Adrenal gland (tissue), 12 donors: ENCODE data around the gene NIM1K. TPM values are rescaled to one million over a fixed set of nuclear protein-coding genes. Genes with fewer than 3 reads are reported as not detected.

Experiments used
- DNase-seq, 7 donors: peaks; one replicate each; pipeline ENCODE4 v3.0.0-alpha.2; 2019 to 2020
- H3K27ac ChIP-seq, 5 donors: fragments of 200-600 bp; sonication (generic) in 4 of 5; 1 replicate in 3 of 5; 2 replicates in 2 of 5; pipeline versions ENCODE4 v1.5.1 to v1.8.0; 2016 to 2020; ENCODE audit warnings: mild to moderate bottlenecking in 1 of 5
- H3K27me3 ChIP-seq: fragments of 200-600 bp; 2 replicates; pipeline ENCODE4 v1.8.0; 2021
- H3K36me3 ChIP-seq, 2 donors: fragments of 200-600 bp; replicated peaks in 1 of 2; 1 replicate in 1 of 2; 2 replicates in 1 of 2; pipeline versions ENCODE4 v1.5.1 to v1.8.0; 2018 to 2022
- H3K4me1 ChIP-seq, 2 donors: fragments of 200-600 bp; replicated peaks in 1 of 2; 1 replicate in 1 of 2; 2 replicates in 1 of 2; pipeline versions ENCODE4 v1.5.1 to v1.8.0; 2018 to 2021
- H3K4me3 ChIP-seq, 4 donors: fragments of 200-600 bp; sonication (generic) in 3 of 4; one replicate each; pipeline ENCODE4 v1.5.1; 2016 to 2018
- H3K9me3 ChIP-seq, 3 donors: fragments of 200-600 bp; sonication (generic) in 1 of 3; replicated peaks in 1 of 3; 1 replicate in 2 of 3; 2 replicates in 1 of 3; pipeline versions ENCODE4 v1.5.1 to v1.8.0; 2016 to 2021
- POLR2A ChIP-seq, 2 donors: fragments of 450-650 bp; IDR thresholded peaks; one replicate each; pipeline ENCODE4 v1.6.1; 2017; ENCODE audit warnings: antibody characterized with exemption in 2 of 2, mild to moderate bottlenecking in 2 of 2, moderate library complexity in 1 of 2
- WGBS, 4 donors: extraction: QIAGEN DNeasy Blood & Tissue Kit in 2 of 4; methylation state at CpG; one replicate each; pipeline versions ENCODE4 v1.1.5 to v1.1.7; 2013 to 2017; 5-methylcytosine and 5-hydroxymethylcytosine counted together
- intact Hi-C, 2 donors: fragments of 100-400 bp; cut with DNase I; formaldehyde crosslinking; loops; one replicate each; pipeline versions ENCODE4 v1.14.1 to v1.15.0; 2022 to 2023
- polyA plus RNA-seq, 3 donors: library from polyadenylated mRNA; stranded (reverse); fragments of 200-250 nt in 2 of 3; fragments of 350-450 nt in 1 of 3; fragmentation: Illumina TruSeq in 1 of 3; extraction: RNeasy Lipid Tissue Mini Kit (QIAGEN cat#74804) in 1 of 3; gene quantifications; one replicate each; pipeline ENCODE4 v1.2.3, GENCODE V29; 2013 to 2014
- total RNA-seq, 9 donors: library from RNA; depleted of rRNA in 4 of 9; stranded (reverse); fragments of >200 nt in 4 of 9; fragments of 120-200 nt in 1 of 9; fragmentation: NEBNext Ultra II Directional in 1 of 9; extraction: Animal tissue kit (Norgen Biotek cat#: 25700) in 1 of 9; gene quantifications; one replicate each; pipeline versions ENCODE4 v1.1.0 to v1.2.4, GENCODE V29; 2013 to 2023
- TF ChIP-seq, protein P1 (sequence below), 6 experiments: fragments of 450-650 bp in 4 of 6; fragments of 200-600 bp in 2 of 6; sonication (generic) in 1 of 6; IDR thresholded peaks; 1 replicate in 5 of 6; 2 replicates in 1 of 6; pipeline versions ENCODE4 v1.5.1 to v1.8.0; 2016 to 2021; ENCODE audit warnings: antibody characterized with exemption in 6 of 6, mild to moderate bottlenecking in 2 of 6, moderate library complexity in 1 of 6
- donor health status: healthy with polysubstance abuse.
- donor health status: Bipolar disorder and iron deficiency.
- donor health status: DM: yes; HTN: yes; CAD: no.
- donor health status: DM: no; HTN: no; CAD: no.
- donor health status: DM: no; HTN: no; CAD: no.
- donor health status: DM: yes; HTN: yes; CAD: no.

Gene NIM1K
- total and polyA plus RNA-seq, 12 donors: 0.18 to 3.9 (median 1.1) TPM

DNA sequence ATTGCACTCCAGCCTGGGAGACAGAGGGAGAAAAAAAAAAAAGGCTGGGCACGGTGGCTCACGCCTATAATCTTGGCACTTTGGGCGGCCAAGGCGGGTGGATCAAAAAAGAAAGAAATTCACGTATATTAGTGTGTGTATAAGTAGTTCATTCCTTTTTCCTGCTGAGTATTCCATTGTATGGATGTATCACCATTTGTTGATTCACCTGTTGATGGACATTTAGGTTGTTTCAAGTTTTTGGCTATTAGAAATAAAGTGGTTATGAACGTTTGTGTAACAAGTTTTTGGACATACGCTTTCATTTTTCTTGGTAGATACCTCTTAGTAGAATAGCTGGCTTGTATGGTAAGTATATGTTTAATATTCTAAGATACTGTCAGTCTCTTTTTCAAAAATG, 42.8 kb upstream of the NIM1K start:
- Histone ChIP-seq H3K27ac (no peak overlapping the region), H3K36me3 (peaks cover 0 to 5% of the 10 kb centered on the region in 2 donors), H3K27me3 (no peaks in the 10 kb centered on the region), H3K9me3 (no peaks in the 10 kb centered on the region), H3K4me1 (no peaks in the 10 kb centered on the region), H3K4me3 (no peak overlapping the region)
- TF ChIP-seq, protein P1, sequence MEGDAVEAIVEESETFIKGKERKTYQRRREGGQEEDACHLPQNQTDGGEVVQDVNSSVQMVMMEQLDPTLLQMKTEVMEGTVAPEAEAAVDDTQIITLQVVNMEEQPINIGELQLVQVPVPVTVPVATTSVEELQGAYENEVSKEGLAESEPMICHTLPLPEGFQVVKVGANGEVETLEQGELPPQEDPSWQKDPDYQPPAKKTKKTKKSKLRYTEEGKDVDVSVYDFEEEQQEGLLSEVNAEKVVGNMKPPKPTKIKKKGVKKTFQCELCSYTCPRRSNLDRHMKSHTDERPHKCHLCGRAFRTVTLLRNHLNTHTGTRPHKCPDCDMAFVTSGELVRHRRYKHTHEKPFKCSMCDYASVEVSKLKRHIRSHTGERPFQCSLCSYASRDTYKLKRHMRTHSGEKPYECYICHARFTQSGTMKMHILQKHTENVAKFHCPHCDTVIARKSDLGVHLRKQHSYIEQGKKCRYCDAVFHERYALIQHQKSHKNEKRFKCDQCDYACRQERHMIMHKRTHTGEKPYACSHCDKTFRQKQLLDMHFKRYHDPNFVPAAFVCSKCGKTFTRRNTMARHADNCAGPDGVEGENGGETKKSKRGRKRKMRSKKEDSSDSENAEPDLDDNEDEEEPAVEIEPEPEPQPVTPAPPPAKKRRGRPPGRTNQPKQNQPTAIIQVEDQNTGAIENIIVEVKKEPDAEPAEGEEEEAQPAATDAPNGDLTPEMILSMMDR (IDR thresholded peaks at IDR 0.05): no peak
- no peak for TF ChIP-seq POLR2A (IDR thresholded peaks at IDR 0.05)
- no peak for DNase-seq
- WGBS, 4 donors: 93 to 97% (median 94%) methylated on average over 7 of the region's 7 CpGs
- intact Hi-C loops: no loop called here

DNA sequence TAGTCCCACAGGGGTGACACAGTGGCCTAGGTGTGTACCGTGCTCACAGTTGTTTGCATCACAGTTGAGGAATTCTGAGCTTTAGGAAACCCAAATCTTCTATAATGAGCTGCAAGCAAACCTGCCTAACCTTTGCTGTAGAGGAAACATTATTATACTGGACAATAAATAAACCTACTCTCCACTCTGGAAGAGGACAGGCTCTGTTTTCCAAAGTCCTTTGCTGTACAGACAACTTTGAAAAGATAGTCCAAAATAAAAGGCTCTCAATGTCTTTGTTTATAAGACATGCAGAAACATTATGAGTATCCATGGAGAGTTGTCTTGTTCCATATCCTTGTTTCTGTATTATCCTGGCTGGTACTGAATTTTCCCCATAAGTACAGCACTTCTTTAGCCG, 42.0 kb upstream of the NIM1K start:
- no peak overlapping the region for H3K27ac ChIP-seq
- WGBS, 4 donors: 96 to 100% (median 98%) methylated on average over 2 of the region's 2 CpGs
- no peaks in the 10 kb centered on the region for H3K4me1 ChIP-seq
- no peaks in the 10 kb centered on the region for H3K9me3 ChIP-seq
- no peak for TF ChIP-seq POLR2A (IDR thresholded peaks at IDR 0.05)
- TF ChIP-seq, protein P1 (IDR thresholded peaks at IDR 0.05): no peak
- H3K36me3 ChIP-seq: peaks cover 0 to 5% of the 10 kb centered on the region in 2 donors
- no peak for DNase-seq
- H3K4me3 ChIP-seq: no peak overlapping the region
- no peaks in the 10 kb centered on the region for H3K27me3 ChIP-seq
- intact Hi-C loops: no loop called here

DNA sequence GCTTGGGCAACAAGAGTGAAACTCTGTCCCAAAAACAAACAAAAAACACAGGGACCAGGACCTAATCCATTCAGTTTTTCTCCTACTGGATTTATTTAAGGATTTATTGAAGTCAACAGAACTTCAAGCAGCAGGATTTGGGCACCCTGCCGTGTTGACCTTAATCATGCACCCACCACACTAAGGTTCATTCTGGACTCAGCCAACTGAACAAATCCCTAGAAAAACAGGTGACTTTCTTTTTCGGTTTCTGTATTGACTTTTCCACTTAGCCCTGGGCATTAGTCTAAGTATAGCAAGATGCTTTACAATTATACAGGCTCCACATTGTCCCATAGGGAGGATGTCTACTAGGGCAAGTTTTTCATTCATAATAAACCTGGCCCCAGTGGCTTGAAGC, 41.3 kb upstream of the NIM1K start:
- 91 to 98% (median 93%) methylated on average over 2 of the region's 2 CpGs for WGBS, 4 donors
- no peak for TF ChIP-seq POLR2A (IDR thresholded peaks at IDR 0.05)
- TF ChIP-seq, protein P1 (IDR thresholded peaks at IDR 0.05): no peak
- intact Hi-C loops: no loop called here

DNA sequence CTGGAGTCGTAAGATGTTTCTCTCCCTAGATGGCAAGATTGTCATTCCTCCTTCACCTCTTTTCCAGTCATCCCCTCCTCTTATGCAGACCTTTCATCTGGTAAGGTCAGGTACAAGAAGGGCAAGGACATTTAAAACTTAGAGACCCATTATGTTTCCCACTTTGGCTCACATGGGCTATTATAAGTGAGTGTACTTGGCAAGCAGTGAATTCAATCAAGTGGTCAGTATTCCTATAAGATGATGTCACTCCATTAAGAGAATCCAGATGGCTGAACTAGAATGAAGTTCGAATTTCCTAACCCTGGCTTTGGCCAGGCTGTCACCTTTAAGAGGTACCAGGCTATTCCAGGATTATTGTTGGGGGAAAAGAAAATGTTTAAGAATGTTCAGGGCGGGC, 39.1 kb upstream of the NIM1K start:
- no peaks in the 10 kb centered on the region for H3K9me3 ChIP-seq
- H3K4me1 ChIP-seq: no peaks in the 10 kb centered on the region
- H3K27ac ChIP-seq: no peak overlapping the region
- DNase-seq: no peak
- WGBS, 4 donors: 85 to 97% (median 92%) methylated on average over 3 of the region's 3 CpGs
- H3K4me3 ChIP-seq: no peak overlapping the region
- intact Hi-C loops: no loop called here
- no peaks in the 10 kb centered on the region for H3K27me3 ChIP-seq
- TF ChIP-seq, protein P1 (IDR thresholded peaks at IDR 0.05): no peak
- TF ChIP-seq POLR2A (IDR thresholded peaks at IDR 0.05): no peak
- H3K36me3 ChIP-seq: peaks cover 0 to 5% of the 10 kb centered on the region in 2 donors

More for the DNA sequence above, 41.3 kb upstream of the NIM1K start:
- H3K9me3 ChIP-seq: no peaks in the 10 kb centered on the region
- DNase-seq: no peak
- H3K4me3 ChIP-seq: no peak overlapping the region
- H3K27me3 ChIP-seq: no peaks in the 10 kb centered on the region
- no peak overlapping the region for H3K27ac ChIP-seq
- no peaks in the 10 kb centered on the region for H3K4me1 ChIP-seq
- H3K36me3 ChIP-seq: peaks cover 0 to 5% of the 10 kb centered on the region in 2 donors
